Measurements from ENCODE around the gene SMKR1.

DNA sequence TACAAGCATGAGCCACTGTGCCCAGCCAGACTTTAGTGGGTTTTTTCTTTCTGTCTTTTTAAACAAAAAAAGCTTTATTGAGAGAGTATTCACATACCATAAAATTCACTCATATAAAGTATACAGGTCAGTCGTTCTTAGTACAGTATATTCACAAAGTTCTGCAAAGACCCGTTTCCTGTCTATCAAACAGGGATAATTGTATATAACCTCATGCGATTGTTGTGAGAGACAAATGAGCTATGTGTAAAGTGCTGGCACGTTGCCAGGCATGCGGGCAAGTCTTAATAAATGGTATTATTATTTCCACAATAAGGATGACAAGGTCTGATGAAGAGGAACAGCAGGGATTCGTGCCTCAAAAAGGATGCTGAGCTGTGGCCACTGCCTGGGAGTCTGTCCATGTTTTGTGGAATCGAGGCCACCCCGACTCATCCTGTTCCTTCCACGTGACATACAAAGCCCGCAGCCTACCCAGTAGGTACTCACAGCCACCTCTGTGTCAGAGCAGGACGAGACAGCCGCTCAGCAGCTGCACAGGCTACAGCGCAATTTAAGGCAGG lies 51.6 kb downstream of the SMKR1 start:
- TF ChIP-seq POLR2AphosphoS5 (IDR thresholded peaks at IDR 0.05; ENCODE audit: low read depth, low read length), result no peak
- TF ChIP-seq, protein P1, sequence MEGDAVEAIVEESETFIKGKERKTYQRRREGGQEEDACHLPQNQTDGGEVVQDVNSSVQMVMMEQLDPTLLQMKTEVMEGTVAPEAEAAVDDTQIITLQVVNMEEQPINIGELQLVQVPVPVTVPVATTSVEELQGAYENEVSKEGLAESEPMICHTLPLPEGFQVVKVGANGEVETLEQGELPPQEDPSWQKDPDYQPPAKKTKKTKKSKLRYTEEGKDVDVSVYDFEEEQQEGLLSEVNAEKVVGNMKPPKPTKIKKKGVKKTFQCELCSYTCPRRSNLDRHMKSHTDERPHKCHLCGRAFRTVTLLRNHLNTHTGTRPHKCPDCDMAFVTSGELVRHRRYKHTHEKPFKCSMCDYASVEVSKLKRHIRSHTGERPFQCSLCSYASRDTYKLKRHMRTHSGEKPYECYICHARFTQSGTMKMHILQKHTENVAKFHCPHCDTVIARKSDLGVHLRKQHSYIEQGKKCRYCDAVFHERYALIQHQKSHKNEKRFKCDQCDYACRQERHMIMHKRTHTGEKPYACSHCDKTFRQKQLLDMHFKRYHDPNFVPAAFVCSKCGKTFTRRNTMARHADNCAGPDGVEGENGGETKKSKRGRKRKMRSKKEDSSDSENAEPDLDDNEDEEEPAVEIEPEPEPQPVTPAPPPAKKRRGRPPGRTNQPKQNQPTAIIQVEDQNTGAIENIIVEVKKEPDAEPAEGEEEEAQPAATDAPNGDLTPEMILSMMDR (IDR thresholded peaks at IDR 0.05), result no peak
- TF ChIP-seq, protein P2, sequence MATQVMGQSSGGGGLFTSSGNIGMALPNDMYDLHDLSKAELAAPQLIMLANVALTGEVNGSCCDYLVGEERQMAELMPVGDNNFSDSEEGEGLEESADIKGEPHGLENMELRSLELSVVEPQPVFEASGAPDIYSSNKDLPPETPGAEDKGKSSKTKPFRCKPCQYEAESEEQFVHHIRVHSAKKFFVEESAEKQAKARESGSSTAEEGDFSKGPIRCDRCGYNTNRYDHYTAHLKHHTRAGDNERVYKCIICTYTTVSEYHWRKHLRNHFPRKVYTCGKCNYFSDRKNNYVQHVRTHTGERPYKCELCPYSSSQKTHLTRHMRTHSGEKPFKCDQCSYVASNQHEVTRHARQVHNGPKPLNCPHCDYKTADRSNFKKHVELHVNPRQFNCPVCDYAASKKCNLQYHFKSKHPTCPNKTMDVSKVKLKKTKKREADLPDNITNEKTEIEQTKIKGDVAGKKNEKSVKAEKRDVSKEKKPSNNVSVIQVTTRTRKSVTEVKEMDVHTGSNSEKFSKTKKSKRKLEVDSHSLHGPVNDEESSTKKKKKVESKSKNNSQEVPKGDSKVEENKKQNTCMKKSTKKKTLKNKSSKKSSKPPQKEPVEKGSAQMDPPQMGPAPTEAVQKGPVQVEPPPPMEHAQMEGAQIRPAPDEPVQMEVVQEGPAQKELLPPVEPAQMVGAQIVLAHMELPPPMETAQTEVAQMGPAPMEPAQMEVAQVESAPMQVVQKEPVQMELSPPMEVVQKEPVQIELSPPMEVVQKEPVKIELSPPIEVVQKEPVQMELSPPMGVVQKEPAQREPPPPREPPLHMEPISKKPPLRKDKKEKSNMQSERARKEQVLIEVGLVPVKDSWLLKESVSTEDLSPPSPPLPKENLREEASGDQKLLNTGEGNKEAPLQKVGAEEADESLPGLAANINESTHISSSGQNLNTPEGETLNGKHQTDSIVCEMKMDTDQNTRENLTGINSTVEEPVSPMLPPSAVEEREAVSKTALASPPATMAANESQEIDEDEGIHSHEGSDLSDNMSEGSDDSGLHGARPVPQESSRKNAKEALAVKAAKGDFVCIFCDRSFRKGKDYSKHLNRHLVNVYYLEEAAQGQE (IDR thresholded peaks at IDR 0.05; ENCODE audit: insufficient read depth in 1 of 2, low read depth in 2 of 2, low read length in 1 of 2), result no peak

Measured in Panc1 (cell line).